IMR-90 (cell line): ENCODE measurements around the gene SLC30A2. TPM values are rescaled to one million over a fixed set of nuclear protein-coding genes. Genes with fewer than 3 reads are reported as not detected.

Experiments
- ATAC-seq: fragments of 200-7000 bp; cut with Tn5 transposase; 2 replicates; pipeline ENCODE4 v1.9.1; 2020; ENCODE audit warnings: low read depth, mild to moderate bottlenecking, moderate library complexity
- BruUV-seq: library from RNA; stranded (reverse); fragments of 400-500 nt; replicated peaks from 2 replicates; lab custom pipeline; 2021; lab: Mats Ljungman, UMichigan
- CTCF ChIA-PET: fragments of 300-600 bp; formaldehyde crosslinking; extraction: SDS; loops from one replicate; lab custom pipeline; 2021; ENCODE audit warnings: antibody characterized with exemption; lab: Yijun Ruan, JAX
- POLR2A ChIA-PET: fragments of 300-600 bp; sonication (Branson Sonifier 250); formaldehyde crosslinking; loops from one replicate; lab custom pipeline; 2022; ENCODE audit warnings: antibody characterized with exemption; ENCODE audit not compliant: unreplicated experiment; lab: Charles Lee
- DNase-seq: peaks from one replicate; pipeline ENCODE4 v3.0.0; 2013
- H2AFZ ChIP-seq: replicated peaks from 2 replicates; pipeline ENCODE3; 2013; ENCODE audit warnings: low read length, mild to moderate bottlenecking; ENCODE audit not compliant: poor library complexity
- H2AK5ac ChIP-seq: 2 replicates; pipeline ENCODE4 v1.6.1; 2013; ENCODE audit warnings: low read depth, low read length, inconsistent platforms
- H2AK9ac ChIP-seq: replicated peaks from 2 replicates; pipeline ENCODE3; 2013; ENCODE audit warnings: mild to moderate bottlenecking, low read depth, low read length, moderate library complexity; ENCODE audit not compliant: poor library complexity
- H2BK120ac ChIP-seq: 2 replicates; pipeline ENCODE4 v1.6.1; 2013; ENCODE audit warnings: low read depth, low read length, inconsistent platforms
- H2BK15ac ChIP-seq: 3 replicates; pipeline ENCODE4 v1.6.1; 2013; ENCODE audit warnings: low read depth, low read length, inconsistent platforms
- H2BK20ac ChIP-seq: 2 replicates; pipeline ENCODE4 v1.6.1; 2013; ENCODE audit warnings: low read depth, mild to moderate bottlenecking, inconsistent platforms, low read length, moderate library complexity
- H2BK5ac ChIP-seq: 2 replicates; pipeline ENCODE4 v1.6.1; 2013; ENCODE audit warnings: mild to moderate bottlenecking, low read depth, low read length, inconsistent platforms; ENCODE audit not compliant: poor library complexity, severe bottlenecking
- H3K14ac ChIP-seq: replicated peaks from 2 replicates; pipeline ENCODE4 v1.6.1; 2013; ENCODE audit warnings: low read depth, low read length, inconsistent platforms
- H3K18ac ChIP-seq: 2 replicates; pipeline ENCODE4 v1.6.1; 2013; ENCODE audit warnings: low read depth, low read length, control low read depth
- H3K23ac ChIP-seq: 2 replicates; pipeline ENCODE4 v1.6.1; 2013; ENCODE audit warnings: low read depth, low read length, inconsistent platforms
- H3K27ac ChIP-seq: 2 replicates; pipeline ENCODE4 v1.5.1; 2013; ENCODE audit warnings: mild to moderate bottlenecking, control low read depth, low read length; ENCODE audit not compliant: insufficient read depth
- H3K27me3 ChIP-seq: 2 replicates; pipeline ENCODE4 v1.6.1; 2013; ENCODE audit warnings: low read length; ENCODE audit not compliant: control insufficient read depth, insufficient read depth
- H3K36me3 ChIP-seq: 2 replicates; pipeline ENCODE4 v1.6.1; 2013; ENCODE audit warnings: low read length, mixed read lengths; ENCODE audit not compliant: control insufficient read depth, insufficient read depth
- H3K4ac ChIP-seq: 2 replicates; pipeline ENCODE4 v1.6.1; 2013; ENCODE audit warnings: low read depth, low read length, inconsistent platforms
- H3K4me1 ChIP-seq: 2 replicates; pipeline ENCODE4 v1.6.1; 2013; ENCODE audit warnings: low read length, mixed read lengths; ENCODE audit not compliant: control insufficient read depth, insufficient read depth
- H3K4me2 ChIP-seq: 2 replicates; pipeline ENCODE4 v1.6.1; 2013; ENCODE audit warnings: low read depth, mild to moderate bottlenecking, control low read depth, low read length, moderate library complexity
- H3K4me3 ChIP-seq: 2 replicates; pipeline ENCODE4 v1.5.1; 2013; ENCODE audit warnings: low read depth, mild to moderate bottlenecking, control low read depth, low read length, moderate library complexity; ENCODE audit not compliant: insufficient read depth
- H3K56ac ChIP-seq: 2 replicates; pipeline ENCODE4 v1.6.1; 2013; ENCODE audit warnings: low read length, inconsistent platforms; ENCODE audit not compliant: insufficient read depth; ENCODE audit errors: extremely low read depth
- H3K79me1 ChIP-seq, 2 experiments: 2 replicates each; pipeline ENCODE4 v1.6.1; 2013; ENCODE audit warnings: low read length in 2 of 2, inconsistent platforms in 1 of 2, low read depth in 1 of 2
- H3K9ac ChIP-seq: 2 replicates; pipeline ENCODE4 v1.6.1; 2013; ENCODE audit warnings: low read depth, low read length, control low read depth
- H3K9me1 ChIP-seq: 2 replicates; pipeline ENCODE4 v1.6.1; 2013; ENCODE audit warnings: low read length, inconsistent platforms; ENCODE audit not compliant: insufficient read depth
- H3K9me3 ChIP-seq: 2 replicates; pipeline ENCODE4 v1.6.1; 2013; ENCODE audit warnings: low read length; ENCODE audit not compliant: control insufficient read depth, insufficient read depth
- H4K20me1 ChIP-seq: 2 replicates; pipeline ENCODE4 v1.6.1; 2013; ENCODE audit warnings: low read length, inconsistent platforms; ENCODE audit not compliant: insufficient read depth
- H4K5ac ChIP-seq: 2 replicates; pipeline ENCODE4 v1.6.1; 2013; ENCODE audit warnings: mild to moderate bottlenecking, low read depth, low read length, control low read depth
- H4K8ac ChIP-seq, 2 experiments: 2 replicates each; pipeline ENCODE4 v1.6.1; 2013; ENCODE audit warnings: low read depth in 2 of 2, low read length in 2 of 2, control low read depth in 1 of 2, inconsistent platforms in 1 of 2
- H4K91ac ChIP-seq: 2 replicates; pipeline ENCODE4 v1.6.1; 2013; ENCODE audit warnings: low read depth, low read length, inconsistent platforms; ENCODE audit not compliant: insufficient read depth
- CEBPB ChIP-seq: IDR thresholded peaks from 2 replicates; pipeline ENCODE4 v1.6.1; 2012; ENCODE audit warnings: low read depth, low read length, improper control_type of control experiment
- FOS ChIP-seq: fragments of 150-350 bp; IDR thresholded peaks from 2 replicates; pipeline ENCODE4 v1.6.1; 2016; ENCODE audit warnings: low read depth, low read length
- MAFK ChIP-seq: IDR thresholded peaks from 2 replicates; pipeline ENCODE4 v1.6.1; 2012; ENCODE audit warnings: low read depth, low read length, improper control_type of control experiment
- MXI1 ChIP-seq: IDR thresholded peaks from 2 replicates; pipeline ENCODE4 v1.6.1; 2012; ENCODE audit warnings: low read depth, mild to moderate bottlenecking, low read length, moderate library complexity, borderline replicate concordance
- NFE2L2 ChIP-seq: fragments of 150-350 bp; IDR thresholded peaks from 2 replicates; pipeline ENCODE4 v1.6.1; 2016; ENCODE audit warnings: low read depth, mild to moderate bottlenecking, low read length
- RCOR1 ChIP-seq: IDR thresholded peaks from 2 replicates; pipeline ENCODE4 v1.6.1; 2012; ENCODE audit warnings: mild to moderate bottlenecking, low read length, improper control_type of control experiment; ENCODE audit not compliant: insufficient replicate concordance
- USF2 ChIP-seq: fragments of 150-350 bp; IDR thresholded peaks from 2 replicates; pipeline ENCODE4 v1.6.1; 2017; ENCODE audit warnings: mild to moderate bottlenecking, antibody characterized with exemption, low read length, low read depth
- WGBS, 2 experiments: methylation state at CpG; one replicate each; pipeline versions ENCODE4 v1.1.5 to v1.1.7; 2013; ENCODE audit warnings: missing lambda C conversion rate in 2 of 2; ENCODE audit not compliant: insufficient read length in 1 of 2; ENCODE audit errors: extremely low coverage in 2 of 2; 5-methylcytosine and 5-hydroxymethylcytosine counted together
- dilution Hi-C: fragments of 300-500 bp; cut with HindIII; formaldehyde crosslinking; loops from one replicate; pipeline ENCODE4 v1.14.3; 2018; ENCODE audit warnings: low sequenced_read_pairs; ENCODE audit not compliant: unreplicated experiment
- in situ Hi-C: fragments of 300-500 bp; cut with MboI; formaldehyde crosslinking; loops from 3 replicates; pipeline ENCODE4 v1.14.3; 2019; ENCODE audit warnings: low sequenced_read_pairs, inconsistent platforms, mixed read lengths
- intact Hi-C: fragments of 100-400 bp; cut with micrococcal nuclease; formaldehyde crosslinking; loops from 2 replicates; pipeline ENCODE4 v1.10.0; 2022
- polyA plus RNA-seq, 3 experiments: library from polyadenylated mRNA; depleted of rRNA; stranded (reverse); fragments of >200 nt; gene quantifications; 2 replicates each; pipeline ENCODE4 v1.2.3, GENCODE V29; 2012; ENCODE audit warnings: low replicate concordance in 1 of 3
- total RNA-seq: library from RNA; depleted of rRNA; stranded (reverse); fragments of >200 nt; gene quantifications from 2 replicates; pipeline ENCODE4 v1.2.3, GENCODE V29; 2012

Gene SLC30A2
- total and polyA plus RNA-seq, 2 of the 4 experiments (the other 2 are of a cell fraction), result not detected

GRCh38 chr1:26055041-26055440, 9.1 kb upstream of the SLC30A2 start:
- ChIA-PET CTCF (interaction anchor here (0.7 kb wide), 1 partner anchor 11 kb away, joined by 3 read pairs; no protein-coding TSS in a partner anchor), POLR2A (no interaction called here)
- BruUV-seq, result no TSS peak
- no peak for DNase-seq
- WGBS, 2 experiments, result 67% methylated on average over 1 of the region's 2 CpGs; no CpG with 5 or more reads in 1 of the 2 experiments
- no peak overlapping the region for H3K56ac ChIP-seq
- H2BK120ac ChIP-seq, result no peak overlapping the region
- H3K9me1 ChIP-seq, result 0 out of 2 replicates have a peak, but pooled peaks cover 3% of the 10 kb centered on the region
- H3K27me3 ChIP-seq, result peaks cover 73% of the 10 kb centered on the region
- H3K23ac ChIP-seq, result no peak overlapping the region
- dilution Hi-C loops (no loop called here), intact Hi-C loops (no loop called here), in situ Hi-C loops (no loop called here)
- H4K8ac ChIP-seq, result no peak overlapping the region
- no peak overlapping the region for H2BK5ac ChIP-seq
- no peak overlapping the region for H4K5ac ChIP-seq
- ATAC-seq, result no peak
- H3K9me3 ChIP-seq, result no peaks in the 10 kb centered on the region; the same call in 1 of the 2 replicates
- H4K91ac ChIP-seq, result no peak overlapping the region
- no peak overlapping the region for H3K4me2 ChIP-seq
- H4K20me1 ChIP-seq, result no peaks in the 10 kb centered on the region
- no peak overlapping the region for H3K9ac ChIP-seq
- H2BK20ac ChIP-seq, result no peak overlapping the region
- no peaks in the 10 kb centered on the region for H3K4me1 ChIP-seq
- no peaks in the 10 kb centered on the region for H3K79me1 ChIP-seq
- H3K4ac ChIP-seq, result no peak overlapping the region
- no peak for TF ChIP-seq CEBPB
- no peak for TF ChIP-seq MAFK
- no peak for TF ChIP-seq FOS
- no peak for TF ChIP-seq RCOR1
- TF ChIP-seq NFE2L2, result no peak
- no peak for TF ChIP-seq USF2
- no peak for TF ChIP-seq MXI1
- H2BK15ac ChIP-seq, result no peak overlapping the region
- H2AK5ac ChIP-seq, result no peak overlapping the region
- H3K14ac ChIP-seq, result no peak overlapping the region
- no peak overlapping the region for H2AK9ac ChIP-seq
- H2AFZ ChIP-seq, result no peak overlapping the region
- no peak overlapping the region for H3K27ac ChIP-seq
- H3K36me3 ChIP-seq, result no peaks in the 10 kb centered on the region
- H3K18ac ChIP-seq, result no peak overlapping the region
- H3K4me3 ChIP-seq, result no peak overlapping the region
